Psoas muscle (tissue), 8 donors: ENCODE data around the gene HP1BP3. TPM values are rescaled to one million over a fixed set of nuclear protein-coding genes. Genes with fewer than 3 reads are reported as not detected.

Source experiments
- ATAC-seq, 4 donors: fragments of 200-7000 bp; cut with Tn5 transposase; one replicate each; pipeline ENCODE4 v1.9.1; 2020; ENCODE audit warnings: moderate library complexity in 3 of 4, mild to moderate bottlenecking in 2 of 4
- DNase-seq, 2 donors: peaks; one replicate each; pipeline ENCODE4 v3.0.0-alpha.2; 2020
- H3K27ac ChIP-seq: fragments of 200-600 bp; one replicate; pipeline ENCODE4 v1.8.0; 2022
- H3K27me3 ChIP-seq, 3 donors: fragments of 200-600 bp in 1 of 3; one replicate each; pipeline versions ENCODE4 v1.6.1 to v1.8.0; 2013 to 2022; ENCODE audit warnings: low read length in 2 of 3, mild to moderate bottlenecking in 2 of 3, moderate library complexity in 1 of 3; ENCODE audit not compliant: insufficient read depth in 3 of 3
- H3K36me3 ChIP-seq, 2 donors: fragments of 200-600 bp in 1 of 2; one replicate each; pipeline versions ENCODE4 v1.6.1 to v1.8.0; 2013 to 2022; ENCODE audit warnings: low read depth in 1 of 2, mild to moderate bottlenecking in 1 of 2, moderate library complexity in 1 of 2; ENCODE audit not compliant: insufficient read depth in 1 of 2
- H3K4me1 ChIP-seq: fragments of 200-600 bp; one replicate; pipeline ENCODE4 v1.8.0; 2022
- H3K4me3 ChIP-seq: fragments of 200-600 bp; one replicate; pipeline ENCODE4 v1.8.0; 2022; ENCODE audit warnings: mild to moderate bottlenecking
- H3K9me3 ChIP-seq: fragments of 200-600 bp; one replicate; pipeline ENCODE4 v1.8.0; 2022
- WGBS, 3 donors: extraction: QIAGEN DNeasy Blood & Tissue Kit; methylation state at CpG; one replicate each; pipeline versions ENCODE4 v1.1.6 to v1.1.7; 2013; 5-methylcytosine and 5-hydroxymethylcytosine counted together
- intact Hi-C, 2 donors: fragments of 100-400 bp; cut with DNase I; formaldehyde crosslinking; loops; one replicate each; pipeline versions ENCODE4 v1.11.0 to v1.14.2; 2022
- polyA plus RNA-seq, 3 donors: library from polyadenylated mRNA; stranded (reverse); fragments of 200-250 nt; gene quantifications; one replicate each; pipeline ENCODE4 v1.2.3, GENCODE V29; 2013
- total RNA-seq, 4 donors: library from RNA; stranded (reverse); fragmentation: NEBNext Ultra II Directional in 2 of 4; extraction: Animal tissue kit (Norgen Biotek cat#: 25700) in 2 of 4; gene quantifications; one replicate each; pipeline versions ENCODE4 v1.2.1 to v1.2.4, GENCODE V29; 2021 to 2023
- TF ChIP-seq, protein P1 (sequence below): fragments of 200-600 bp; IDR thresholded peaks from one replicate; pipeline ENCODE4 v1.8.0; 2022; ENCODE audit warnings: antibody characterized with exemption
- donor health status: healthy with polysubstance abuse.
- donor health status: DM: no; HTN: no; CAD: no; lungs with moderate emphysema.
- donor health status: Bipolar disorder and iron deficiency.
- donor health status: healthy.
- donor health status: DM: yes; HTN: yes; CAD: no.
- donor health status: DM: no; HTN: no; CAD: no.
- donor health status: DM: no; HTN: no; CAD: no.
- donor health status: DM: yes; HTN: yes; CAD: no.

The HP1BP3 gene
- total and polyA plus RNA-seq, 7 donors, result 52.6 to 134 (median 115) TPM

DNA sequence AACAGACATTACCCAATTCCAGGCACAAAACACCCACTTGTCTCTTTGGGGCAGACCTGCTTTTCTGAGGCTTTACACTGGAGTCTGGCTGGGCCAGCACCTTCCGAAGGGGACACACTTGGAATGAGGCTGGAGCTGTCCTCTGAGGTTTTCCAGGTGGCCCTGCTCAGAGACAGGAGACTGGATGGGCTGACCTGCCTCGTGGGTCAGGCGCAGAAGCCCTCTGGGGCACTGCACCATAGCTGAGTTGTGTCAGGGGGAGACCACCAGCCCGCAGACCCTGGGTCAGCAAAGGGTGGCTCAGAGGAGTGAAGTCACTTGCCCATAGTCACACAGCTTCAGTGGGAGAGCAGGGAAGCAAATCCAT is 56.4 kb downstream of the HP1BP3 start:
- TF ChIP-seq, protein P1, sequence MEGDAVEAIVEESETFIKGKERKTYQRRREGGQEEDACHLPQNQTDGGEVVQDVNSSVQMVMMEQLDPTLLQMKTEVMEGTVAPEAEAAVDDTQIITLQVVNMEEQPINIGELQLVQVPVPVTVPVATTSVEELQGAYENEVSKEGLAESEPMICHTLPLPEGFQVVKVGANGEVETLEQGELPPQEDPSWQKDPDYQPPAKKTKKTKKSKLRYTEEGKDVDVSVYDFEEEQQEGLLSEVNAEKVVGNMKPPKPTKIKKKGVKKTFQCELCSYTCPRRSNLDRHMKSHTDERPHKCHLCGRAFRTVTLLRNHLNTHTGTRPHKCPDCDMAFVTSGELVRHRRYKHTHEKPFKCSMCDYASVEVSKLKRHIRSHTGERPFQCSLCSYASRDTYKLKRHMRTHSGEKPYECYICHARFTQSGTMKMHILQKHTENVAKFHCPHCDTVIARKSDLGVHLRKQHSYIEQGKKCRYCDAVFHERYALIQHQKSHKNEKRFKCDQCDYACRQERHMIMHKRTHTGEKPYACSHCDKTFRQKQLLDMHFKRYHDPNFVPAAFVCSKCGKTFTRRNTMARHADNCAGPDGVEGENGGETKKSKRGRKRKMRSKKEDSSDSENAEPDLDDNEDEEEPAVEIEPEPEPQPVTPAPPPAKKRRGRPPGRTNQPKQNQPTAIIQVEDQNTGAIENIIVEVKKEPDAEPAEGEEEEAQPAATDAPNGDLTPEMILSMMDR, result no peak
- intact Hi-C loops, result loop anchor here (5.0 kb wide), 1 partner anchor 33 kb away; no protein-coding TSS in a partner anchor
- ATAC-seq, result no peak
- Histone ChIP-seq H3K4me3 (no peak overlapping the region), H3K27me3 (peaks cover 0 to 18% (median 1%) of the 10 kb centered on the region in 3 donors), H3K36me3 (no peaks in the 10 kb centered on the region), H3K4me1 (peaks cover 8% of the 10 kb centered on the region), H3K9me3 (no peaks in the 10 kb centered on the region), H3K27ac (no peak overlapping the region)
- no peak for DNase-seq
- 64 to 75% (median 69%) methylated on average over 4 of the region's 4 CpGs for WGBS, 3 donors

DNA sequence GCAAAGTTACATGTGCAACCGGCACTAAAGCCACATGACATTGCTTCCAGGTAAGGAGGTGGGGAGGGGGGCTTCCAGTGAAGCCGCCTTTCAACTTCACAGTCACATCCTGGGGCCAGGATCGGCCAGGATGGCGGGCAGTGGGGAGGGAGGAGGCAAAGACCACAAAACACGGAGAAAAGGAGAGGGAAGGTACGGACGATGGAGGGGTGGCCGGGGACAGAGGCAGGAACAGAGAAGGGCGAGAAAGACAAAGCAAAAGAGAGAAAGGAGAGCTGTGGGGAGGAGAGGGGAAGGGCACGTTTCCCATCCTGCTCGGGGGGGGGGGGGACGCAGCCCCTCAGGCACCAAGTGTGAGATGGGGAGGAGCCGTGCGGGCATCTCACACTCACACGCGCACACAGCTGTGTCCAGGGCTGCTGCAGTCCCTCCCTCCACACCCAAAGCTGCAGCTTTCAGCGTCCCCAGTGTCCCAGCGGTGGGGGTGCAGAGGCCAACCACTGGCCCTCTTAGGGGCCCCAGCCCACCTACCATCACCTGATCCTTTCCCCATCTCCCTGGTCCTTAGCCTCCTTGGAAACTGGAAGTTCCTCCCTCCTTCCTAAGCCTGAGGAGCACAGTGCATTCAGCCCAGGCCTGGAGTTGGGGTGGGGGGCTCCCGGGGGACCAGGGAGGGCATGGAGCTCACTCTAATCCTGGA is 57.0 kb downstream of the HP1BP3 start:
- TF ChIP-seq, protein P1, result no peak
- intact Hi-C loops, result loop anchor here (5.0 kb wide), 1 partner anchor 33 kb away; no protein-coding TSS in a partner anchor
- Histone ChIP-seq H3K4me1 (peaks cover 8% of the 10 kb centered on the region), H3K4me3 (no peak overlapping the region), H3K27me3 (peaks cover 0 to 18% (median 1%) of the 10 kb centered on the region in 3 donors), H3K27ac (no peak overlapping the region), H3K9me3 (no peaks in the 10 kb centered on the region), H3K36me3 (no peaks in the 10 kb centered on the region)
- WGBS, 3 donors, result 22 to 33% (median 28%) methylated on average over 18 to 19 of the region's 19 CpGs
- no peak for ATAC-seq
- no peak for DNase-seq

DNA sequence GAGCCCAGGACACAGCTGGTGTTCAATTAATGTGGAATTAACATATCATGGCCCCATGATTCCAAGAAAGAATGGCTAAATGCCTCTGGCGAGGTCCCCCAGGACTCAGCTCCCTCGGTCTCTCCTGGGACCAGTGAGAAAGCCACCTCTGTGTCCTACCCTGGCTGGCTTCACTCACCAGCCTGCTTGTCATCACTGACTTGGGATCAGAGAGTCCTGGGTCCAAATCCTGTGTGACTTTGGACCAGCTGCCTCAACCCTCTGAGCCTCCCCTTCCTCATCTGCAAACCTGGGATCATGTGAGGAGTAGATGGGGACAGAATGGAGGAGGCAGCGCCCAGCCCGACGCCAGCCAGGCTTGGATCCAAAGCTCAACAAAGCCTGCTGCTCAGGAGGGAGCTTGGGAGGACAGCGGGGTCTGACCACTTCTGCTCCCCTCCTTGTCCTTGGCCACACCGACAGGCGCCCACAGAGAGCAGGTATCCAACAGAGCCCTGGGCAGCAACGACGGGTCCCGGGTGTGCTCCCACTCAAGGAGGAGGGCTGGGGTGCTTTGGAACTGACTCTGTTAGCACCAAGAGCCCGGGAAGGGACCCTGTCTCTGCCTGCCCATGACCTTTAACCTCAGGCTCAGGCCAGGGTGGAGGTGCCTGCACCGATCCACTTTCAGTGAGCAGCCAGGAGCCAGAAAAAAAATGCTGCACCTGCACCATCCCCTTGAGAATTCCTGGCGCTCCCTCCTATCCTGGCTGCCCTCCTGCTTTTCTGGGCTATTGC is 57.8 kb downstream of the HP1BP3 start:
- intact Hi-C loops, result no loop called here
- WGBS, 3 donors, result 35 to 50% (median 49%) methylated on average over 13 to 14 of the region's 14 CpGs

DNA sequence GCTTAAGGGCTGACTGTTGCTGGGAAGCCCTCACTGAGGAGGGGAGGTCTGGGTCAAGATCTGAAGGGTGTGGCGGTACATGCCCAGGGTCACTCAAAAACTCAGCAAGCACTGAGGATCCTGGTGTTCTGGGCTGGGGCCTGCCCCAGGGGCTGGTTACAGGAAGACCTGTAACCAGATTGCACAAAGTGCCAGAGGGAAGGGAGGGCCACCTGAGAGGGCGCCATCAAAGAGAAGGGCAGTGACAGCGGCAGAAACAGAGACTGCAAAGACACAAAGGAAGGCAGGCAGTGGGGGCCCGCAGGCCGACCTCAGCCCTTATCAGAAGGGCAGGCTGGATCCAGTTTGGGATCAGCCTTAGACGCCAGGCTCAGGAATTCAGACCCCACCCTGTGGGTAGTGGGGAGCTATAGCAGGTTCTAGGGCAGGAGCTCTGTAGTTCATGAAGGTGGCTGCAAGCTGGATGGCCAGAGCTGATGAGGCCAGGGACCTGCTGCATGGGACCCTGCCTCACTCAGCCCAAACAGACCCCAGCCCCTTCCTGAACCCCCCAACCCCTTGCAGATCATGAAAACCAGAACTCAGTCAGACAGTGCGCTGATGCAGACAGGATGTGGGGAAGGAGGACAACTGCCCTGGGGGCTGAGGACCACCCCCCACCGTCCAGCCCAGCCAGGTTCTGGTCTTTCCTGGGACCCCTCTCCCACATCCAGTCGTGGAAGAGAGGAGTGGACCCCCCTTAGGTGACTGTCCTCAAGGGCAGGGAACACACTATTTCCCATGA is 58.5 kb downstream of the HP1BP3 start:
- 66 to 81% (median 75%) methylated on average over 9 of the region's 9 CpGs for WGBS, 3 donors
- TF ChIP-seq, protein P1, result no peak
- Histone ChIP-seq H3K27me3 (peaks cover 0 to 18% (median 1%) of the 10 kb centered on the region in 3 donors), H3K27ac (no peak overlapping the region), H3K4me3 (no peak overlapping the region), H3K36me3 (no peaks in the 10 kb centered on the region), H3K4me1 (peaks cover 8% of the 10 kb centered on the region), H3K9me3 (no peaks in the 10 kb centered on the region)
- no peak for ATAC-seq
- no peak for DNase-seq
- intact Hi-C loops, result no loop called here

More for the DNA sequence above, 57.8 kb downstream of the HP1BP3 start:
- Histone ChIP-seq H3K4me3 (no peak overlapping the region), H3K4me1 (peaks cover 8% of the 10 kb centered on the region), H3K27ac (no peak overlapping the region), H3K9me3 (no peaks in the 10 kb centered on the region), H3K36me3 (no peaks in the 10 kb centered on the region), H3K27me3 (peaks cover 0 to 18% (median 1%) of the 10 kb centered on the region in 3 donors)
- DNase-seq, result no peak
- TF ChIP-seq, protein P1, result no peak
- no peak for ATAC-seq
